ENCODE measurements around the gene HIGD1C.
"Not testable (repeated sequence)": the region's sequence is repeated elsewhere in the genome, so short reads cannot be mapped to it uniquely, and the experiment has no call there.

HIGD1C gene

GRCh38 chr12:50952510-50952909 is at the start of gene HIGD1C:
Gene HIGD1C, plus strand, starts transcription at chr12:50952544. Its CDS starts 1,455 bp downstream, at chr12:50953999.
- DNase-seq, result no peak

GRCh38 chr12:50908479-50908878 is 43.9 kb upstream of the HIGD1C start:
- DNase-seq, result not testable (repeated sequence)

DNA sequence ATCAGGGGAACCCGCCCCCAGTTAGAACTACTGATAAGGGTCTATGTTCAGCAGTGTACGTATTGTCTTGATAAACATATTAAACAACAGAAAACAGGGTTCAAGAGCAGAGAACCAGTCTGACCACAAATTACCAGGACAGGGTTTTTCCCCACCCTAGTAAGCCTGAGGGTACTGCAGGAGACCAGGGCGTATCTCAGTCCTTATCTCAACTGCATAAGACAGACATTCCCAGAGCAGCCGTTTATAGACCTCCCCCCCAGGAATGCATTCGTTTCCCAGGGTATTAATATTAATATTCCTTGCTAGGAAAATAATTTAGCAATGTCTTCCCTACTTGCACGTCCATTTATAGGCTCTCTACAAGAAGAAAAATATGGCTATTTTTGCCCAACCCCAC is 40.0 kb upstream of the HIGD1C start:
- not testable (repeated sequence) for DNase-seq

- no peak for DNase-seq
These were observed 39.1 kb upstream of the HIGD1C start for GRCh38 chr12:50913224-50913623.

DNA sequence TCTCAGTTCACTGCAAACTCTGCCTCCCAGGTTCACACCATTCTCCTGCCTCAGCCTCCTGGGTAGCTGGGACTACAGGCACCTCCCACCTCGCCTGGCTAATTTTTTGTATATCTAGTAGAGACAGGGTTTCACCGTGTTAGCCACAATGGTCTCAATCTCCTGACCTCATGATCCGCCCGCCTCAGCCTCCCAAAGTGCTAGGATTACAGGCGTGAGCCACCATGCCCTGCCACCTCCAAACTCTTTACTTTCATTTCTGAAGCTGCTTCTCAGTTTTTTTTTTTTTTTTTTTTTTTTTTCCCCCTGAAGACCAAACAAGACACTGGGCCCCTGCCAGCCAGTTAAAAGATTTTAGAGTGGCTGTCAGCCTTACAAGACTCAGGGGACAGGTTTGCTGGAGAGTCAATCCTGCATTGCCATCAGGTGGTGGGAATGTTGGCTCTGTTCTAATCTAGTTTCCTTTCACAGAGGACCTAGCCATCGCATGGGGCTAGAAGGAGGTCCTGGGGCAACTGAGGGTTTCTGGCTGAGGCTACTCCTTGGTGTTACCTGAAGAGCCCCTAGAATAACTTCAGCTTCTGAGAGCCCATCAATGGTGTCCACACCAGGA is 37.4 kb upstream of the HIGD1C start:
- DNase-seq, result no peak

- DNase-seq, result no peak
These were observed 36.1 kb upstream of the HIGD1C start for GRCh38 chr12:50916292-50916691.

- no peak for DNase-seq
These were observed 33.6 kb upstream of the HIGD1C start for GRCh38 chr12:50918584-50919316.

DNA sequence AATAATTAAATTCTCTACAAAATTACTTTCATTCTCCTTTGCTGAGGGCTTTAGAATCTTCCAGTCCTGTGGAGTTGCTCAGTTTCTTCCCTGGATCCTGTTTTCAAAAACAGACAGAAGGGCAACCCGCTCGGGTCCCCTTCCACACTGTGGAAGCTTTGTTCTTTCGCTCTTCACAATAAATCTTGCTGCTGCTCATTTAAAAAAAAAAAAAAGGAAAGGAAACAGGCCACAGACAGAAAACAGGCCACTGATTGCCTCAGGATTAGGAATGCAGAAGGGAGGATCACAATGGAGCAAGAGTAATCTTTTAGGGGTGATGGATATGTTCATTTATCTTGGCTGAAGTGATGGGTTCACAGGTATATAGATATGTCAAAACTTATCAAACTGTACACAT is 29.5 kb upstream of the HIGD1C start:
- no peak for DNase-seq

DNA sequence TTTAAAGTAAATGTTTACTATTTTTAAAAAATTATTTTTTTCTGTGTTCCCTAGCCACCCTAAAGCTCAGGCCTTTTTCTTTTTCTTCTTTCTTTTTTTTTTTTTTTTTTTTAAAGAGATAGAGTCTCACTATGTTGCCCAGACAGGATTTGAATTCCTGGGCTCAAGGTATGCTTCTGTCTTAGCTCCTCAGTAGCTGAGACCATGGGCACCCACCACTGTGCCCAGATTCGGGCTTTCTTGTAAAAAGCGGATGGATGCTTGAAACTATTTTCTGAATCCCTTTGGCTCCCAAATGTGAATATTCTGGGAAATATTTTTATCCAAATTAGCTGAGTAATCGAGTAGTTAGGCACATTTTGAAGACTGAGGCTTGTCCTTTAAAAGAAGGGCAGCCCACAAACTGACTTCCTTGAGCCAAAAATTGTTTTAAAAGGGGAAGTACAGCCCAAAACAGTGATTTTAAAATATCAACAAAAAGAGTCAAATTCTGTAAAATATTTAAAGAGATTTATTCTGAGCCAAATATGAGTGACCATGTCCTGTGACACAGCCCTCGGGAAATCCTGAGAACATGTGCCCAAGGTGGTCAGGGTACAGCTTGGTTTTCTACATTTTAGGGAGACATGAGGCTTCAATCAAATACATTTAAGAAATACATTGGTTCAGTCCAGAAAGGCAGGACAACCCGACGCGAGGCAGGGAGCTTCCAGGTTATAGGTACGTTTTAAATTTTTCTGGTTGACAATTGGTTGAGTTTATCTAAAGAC is 28.8 kb upstream of the HIGD1C start:
- no peak for DNase-seq

DNA sequence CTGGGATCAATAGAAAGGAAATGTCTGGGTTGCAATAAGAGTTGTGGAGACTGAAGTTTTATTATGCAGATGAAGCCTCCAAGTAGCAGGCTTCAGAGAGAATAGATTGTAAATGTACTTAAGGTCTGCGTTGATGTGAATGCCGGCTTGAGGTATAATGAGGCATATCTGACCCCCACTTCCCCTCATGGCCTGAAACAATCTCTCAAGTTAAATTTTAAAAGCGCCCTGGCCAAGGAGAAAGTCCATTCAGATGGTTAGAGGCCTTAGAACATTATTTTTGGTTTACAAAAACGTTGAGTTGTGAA is 28.3 kb upstream of the HIGD1C start:
- no peak for DNase-seq

DNA sequence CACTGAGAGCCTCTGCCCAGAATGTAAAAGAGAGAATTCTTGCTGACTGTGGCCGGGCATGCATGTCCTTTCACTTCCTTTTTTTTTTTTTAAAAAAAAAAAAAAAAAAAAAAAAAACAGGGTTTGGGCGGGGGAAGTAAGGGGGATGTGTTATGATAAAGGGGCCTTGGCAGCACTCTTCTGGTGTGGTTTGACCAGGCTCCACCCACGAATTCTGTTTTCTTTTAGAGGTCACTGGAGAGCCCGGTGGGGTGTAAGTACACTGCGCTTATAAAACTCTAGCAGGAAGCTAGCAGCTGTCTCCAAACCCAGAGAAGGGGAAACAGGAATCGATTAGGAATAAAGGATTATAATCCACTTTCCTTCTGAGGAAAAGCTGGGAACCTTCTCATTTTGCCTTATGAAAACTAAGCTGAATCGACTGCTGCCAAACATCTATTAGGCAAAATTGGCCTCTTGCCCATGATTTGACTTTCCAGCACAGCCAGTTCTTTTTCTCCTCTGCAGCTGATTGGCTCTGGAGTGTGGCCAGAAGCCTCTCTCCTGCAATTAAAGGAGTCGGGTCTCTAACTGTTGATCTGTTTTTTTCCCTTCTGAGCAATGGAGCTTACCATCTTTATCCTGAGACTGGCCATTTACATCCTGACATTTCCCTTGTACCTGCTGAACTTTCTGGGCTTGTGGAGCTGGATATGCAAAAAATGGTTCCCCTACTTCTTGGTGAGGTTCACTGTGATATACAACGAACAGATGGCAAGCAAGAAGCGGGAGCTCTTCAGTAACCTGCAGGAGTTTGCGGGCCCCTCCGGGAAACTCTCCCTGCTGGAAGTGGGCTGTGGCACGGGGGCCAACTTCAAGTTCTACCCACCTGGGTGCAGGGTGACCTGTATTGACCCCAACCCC is 27.7 kb upstream of the HIGD1C start:
- peak; percentile 69 for DNase-seq

DNA sequence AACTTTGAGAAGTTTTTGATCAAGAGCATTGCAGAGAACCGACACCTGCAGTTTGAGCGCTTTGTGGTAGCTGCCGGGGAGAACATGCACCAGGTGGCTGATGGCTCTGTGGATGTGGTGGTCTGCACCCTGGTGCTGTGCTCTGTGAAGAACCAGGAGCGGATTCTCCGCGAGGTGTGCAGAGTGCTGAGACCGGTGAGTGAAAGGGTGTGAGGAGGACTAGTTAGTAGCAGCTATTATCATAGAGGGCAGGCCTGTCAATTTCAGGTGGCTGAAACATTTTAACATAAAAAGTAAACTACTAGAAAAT is 27.0 kb upstream of the HIGD1C start:
- DNase-seq, result no peak

DNA sequence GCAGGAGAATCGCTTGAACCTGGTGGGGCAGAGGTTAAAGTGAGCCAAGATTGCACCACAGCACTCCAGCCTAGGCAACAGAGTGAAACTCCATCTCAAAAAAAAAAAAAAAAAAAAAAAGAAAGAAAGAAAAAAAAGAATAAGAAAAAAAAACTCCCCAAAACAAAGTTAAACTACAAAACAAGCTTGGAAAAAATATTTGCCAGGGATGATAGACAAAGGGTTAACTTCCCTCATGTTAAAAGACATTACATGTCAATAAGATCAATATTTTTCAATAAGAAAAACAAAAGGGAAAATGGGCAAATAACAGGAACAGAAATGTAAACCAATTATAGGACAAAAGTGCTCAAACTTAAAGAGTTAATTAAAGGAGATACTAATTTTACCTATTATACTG is 26.4 kb upstream of the HIGD1C start:
- no peak for DNase-seq

DNA sequence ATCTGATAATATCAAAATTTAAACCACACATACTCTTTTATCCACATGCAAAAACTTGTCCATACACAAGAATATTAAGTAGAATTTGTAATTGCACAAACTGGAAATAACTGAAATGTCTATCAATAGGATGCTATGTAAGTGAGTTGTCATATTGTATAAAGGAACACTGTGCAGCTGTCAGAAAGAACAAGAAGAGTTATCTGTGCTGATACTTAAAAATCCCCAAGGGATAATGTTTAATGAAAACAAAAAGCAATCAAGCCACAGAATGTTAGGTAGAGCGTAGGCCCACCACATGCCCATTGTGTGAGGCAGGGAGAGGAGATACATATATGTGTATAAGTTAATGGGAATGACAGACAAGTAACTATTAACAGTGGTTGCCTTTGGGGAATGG is 25.9 kb upstream of the HIGD1C start:
- DNase-seq, result no peak

DNA sequence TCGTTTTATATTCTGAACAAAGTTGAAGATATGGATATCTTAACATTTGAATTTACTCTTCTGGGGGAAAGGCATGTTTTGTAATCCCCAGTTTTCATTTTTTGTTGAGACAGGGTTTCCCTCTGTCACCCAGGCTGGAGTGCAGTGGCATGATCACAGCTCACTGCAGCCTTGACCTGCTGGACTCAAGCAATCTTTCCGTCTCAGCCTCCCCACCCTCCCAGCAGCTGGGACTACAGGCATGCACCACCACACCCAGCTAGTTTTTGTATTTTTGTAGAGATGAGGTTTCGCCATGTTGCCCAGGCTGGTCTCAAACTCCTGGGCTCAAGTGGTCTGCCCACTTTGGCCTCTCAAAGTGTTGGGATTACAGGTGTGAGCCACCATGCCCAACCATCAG is 25.4 kb upstream of the HIGD1C start:
- not testable (repeated sequence) for DNase-seq

DNA sequence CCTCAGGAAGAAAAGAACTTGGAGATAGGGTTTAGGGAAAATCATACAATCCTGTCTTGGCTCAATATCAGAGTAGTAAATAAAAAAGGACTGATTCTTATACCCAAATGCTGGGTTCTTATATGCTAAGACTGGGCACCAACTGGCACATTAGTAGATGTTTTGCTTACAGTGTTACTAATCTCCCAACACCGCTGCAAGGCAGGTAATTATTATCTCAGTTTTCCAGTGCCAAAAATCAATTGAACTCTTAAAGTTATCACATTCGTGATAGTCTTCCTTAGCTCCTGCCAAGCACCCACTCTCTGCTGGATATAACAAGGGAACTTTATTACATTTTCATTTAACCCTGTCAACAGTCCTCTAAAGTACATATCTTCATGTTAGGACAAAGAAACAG is 25.0 kb upstream of the HIGD1C start:
- DNase-seq, result no peak

GRCh38 chr12:50927766-50928224 is 24.5 kb upstream of the HIGD1C start:
- DNase-seq, result no peak

DNA sequence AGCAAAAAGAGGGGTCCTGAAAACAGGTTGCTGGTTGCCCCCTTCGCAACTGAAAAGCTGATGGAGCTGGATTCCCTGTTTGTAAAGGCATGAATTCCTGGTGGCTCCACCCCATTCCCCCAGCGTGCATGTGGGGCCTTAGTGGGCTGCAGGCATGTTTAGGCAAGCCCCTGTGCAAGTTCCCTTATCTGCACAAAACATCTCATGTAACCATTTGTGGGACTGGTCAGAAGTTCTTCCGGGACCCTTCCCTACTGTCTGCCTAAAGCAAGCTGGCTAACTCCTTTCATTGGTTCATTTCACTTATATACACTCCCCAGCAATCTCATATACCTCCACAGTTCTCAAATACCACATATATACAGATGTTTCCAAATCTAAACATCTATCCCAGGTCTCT is 24.0 kb upstream of the HIGD1C start:
- DNase-seq, result no peak

DNA sequence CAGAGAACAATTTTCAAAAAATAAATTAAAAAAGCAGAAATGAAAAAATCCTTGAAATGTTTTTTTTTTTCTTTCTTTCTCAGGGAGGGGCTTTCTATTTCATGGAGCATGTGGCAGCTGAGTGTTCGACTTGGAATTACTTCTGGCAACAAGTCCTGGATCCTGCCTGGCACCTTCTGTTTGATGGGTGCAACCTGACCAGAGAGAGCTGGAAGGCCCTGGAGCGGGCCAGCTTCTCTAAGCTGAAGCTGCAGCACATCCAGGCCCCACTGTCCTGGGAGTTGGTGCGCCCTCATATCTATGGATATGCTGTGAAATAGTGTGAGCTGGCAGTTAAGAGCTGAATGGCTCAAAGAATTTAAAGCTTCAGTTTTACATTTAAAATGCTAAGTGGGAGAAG is 22.5 kb upstream of the HIGD1C start:
- DNase-seq, result no peak

DNA sequence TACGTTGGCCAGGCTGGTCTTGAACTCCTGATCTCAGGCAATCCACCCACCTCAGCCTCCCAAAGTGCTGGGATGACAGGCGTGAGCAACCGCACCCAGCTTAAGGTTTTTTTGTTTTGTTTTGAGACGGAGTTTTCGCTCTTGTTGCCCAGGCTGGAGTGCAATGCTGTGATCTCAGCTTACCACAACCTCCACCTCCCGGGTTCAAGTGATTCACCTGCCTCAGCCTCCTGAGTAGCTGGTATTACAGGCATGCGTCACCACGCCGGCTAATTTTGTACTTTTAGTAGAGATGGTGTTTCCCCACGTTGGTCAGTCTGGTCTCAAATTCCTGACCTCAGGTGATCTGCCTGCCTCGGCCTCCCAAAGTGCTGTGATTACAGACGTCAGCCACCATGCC is 21.9 kb upstream of the HIGD1C start:
- DNase-seq, result not testable (repeated sequence)

- no peak for DNase-seq
These were observed 19.5 kb upstream of the HIGD1C start for GRCh38 chr12:50932787-50933280.

GRCh38 chr12:50933459-50934124 is 18.8 kb upstream of the HIGD1C start:
- DNase-seq, result no peak

All from CD4-positive, alpha-beta T cell treated with Interferon gamma for 1 hour (primary cell).